ENCODE results near the gene DCK.

The DCK gene

GRCh38 chr4:71074452-71075299 lies 81.2 kb downstream of the DCK start:
- TF ChIP-seq CTCF (conservative IDR thresholded peaks at IDR 0.05; ENCODE audit: low read length) = no peak
- H3K4me3 ChIP-seq (ENCODE audit: low read length) = peak overlapping the region; percentile 2
- DNase-seq (ENCODE audit: low read depth) = peak; percentile 25

Data from AG10803 (cell line).